Fibroblast of pulmonary artery (primary cell): Measurements from ENCODE around the gene PPM1F.
A peak's percentile ranks its signal among the peaks of the same experiment; 100 is the strongest.

Experiments
- DNase-seq: peaks from one replicate; pipeline ENCODE4 v3.0.0-alpha.2; 2010; ENCODE audit warnings: low read depth
- H3K4me3 ChIP-seq: replicated peaks from 2 replicates; pipeline ENCODE4 v1.5.1; 2011; ENCODE audit warnings: low read depth, mild to moderate bottlenecking, control low read depth, low read length, moderate library complexity
- TF ChIP-seq, protein P1 (sequence below): IDR thresholded peaks from 2 replicates; pipeline ENCODE4 v1.5.1; 2011; ENCODE audit warnings: mild to moderate bottlenecking, control low read depth, low read length, inconsistent platforms; ENCODE audit errors: missing control alignments

PPM1F gene

GRCh38 chr22:21984793-21985192 lies 32.1 kb upstream of the PPM1F start:
- DNase-seq: peak; percentile 35
- TF ChIP-seq, protein P1, sequence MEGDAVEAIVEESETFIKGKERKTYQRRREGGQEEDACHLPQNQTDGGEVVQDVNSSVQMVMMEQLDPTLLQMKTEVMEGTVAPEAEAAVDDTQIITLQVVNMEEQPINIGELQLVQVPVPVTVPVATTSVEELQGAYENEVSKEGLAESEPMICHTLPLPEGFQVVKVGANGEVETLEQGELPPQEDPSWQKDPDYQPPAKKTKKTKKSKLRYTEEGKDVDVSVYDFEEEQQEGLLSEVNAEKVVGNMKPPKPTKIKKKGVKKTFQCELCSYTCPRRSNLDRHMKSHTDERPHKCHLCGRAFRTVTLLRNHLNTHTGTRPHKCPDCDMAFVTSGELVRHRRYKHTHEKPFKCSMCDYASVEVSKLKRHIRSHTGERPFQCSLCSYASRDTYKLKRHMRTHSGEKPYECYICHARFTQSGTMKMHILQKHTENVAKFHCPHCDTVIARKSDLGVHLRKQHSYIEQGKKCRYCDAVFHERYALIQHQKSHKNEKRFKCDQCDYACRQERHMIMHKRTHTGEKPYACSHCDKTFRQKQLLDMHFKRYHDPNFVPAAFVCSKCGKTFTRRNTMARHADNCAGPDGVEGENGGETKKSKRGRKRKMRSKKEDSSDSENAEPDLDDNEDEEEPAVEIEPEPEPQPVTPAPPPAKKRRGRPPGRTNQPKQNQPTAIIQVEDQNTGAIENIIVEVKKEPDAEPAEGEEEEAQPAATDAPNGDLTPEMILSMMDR: peak; percentile 48

DNA sequence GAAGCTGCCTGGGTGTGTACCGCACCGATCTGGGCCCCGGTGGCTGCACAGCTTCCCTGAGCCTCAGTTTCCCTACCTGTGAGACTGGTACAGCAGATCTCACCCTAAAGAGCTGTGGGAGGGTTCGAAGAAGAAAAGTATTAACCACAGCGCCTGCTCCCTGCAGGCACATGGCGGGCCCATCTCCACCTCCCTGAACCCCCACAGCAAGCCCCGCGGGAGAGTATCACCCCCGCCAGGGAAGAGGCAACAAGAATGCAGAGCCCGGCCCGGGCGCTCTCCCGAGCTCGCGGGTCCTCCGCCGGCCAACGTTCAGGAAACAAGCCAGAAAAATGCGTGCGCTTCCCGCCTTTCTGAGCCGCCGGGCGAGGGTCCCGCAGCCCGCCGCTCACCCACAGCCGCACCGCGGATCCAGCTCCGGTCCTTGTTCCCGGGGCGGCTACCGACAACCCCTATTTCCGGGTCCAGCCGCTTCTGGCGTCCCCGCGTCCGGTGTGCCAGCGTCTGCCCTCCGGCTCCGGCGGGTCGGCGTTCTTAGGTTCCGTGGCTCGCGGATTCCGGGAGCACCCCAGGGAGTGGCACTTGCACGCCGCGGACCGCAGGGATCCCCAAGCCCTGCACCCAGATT lies 29.8 kb upstream of the PPM1F start, which contains the start of gene TOP3B:
Gene TOP3B, minus strand, starts transcription at position 450 of the 628 bp plus-strand sequence. CDS start 7,078 bp downstream, outside the sequence.
- peak; percentile 78 for DNase-seq
- peak within 1 kb of the TSS; percentile 99 for H3K4me3 ChIP-seq
- TF ChIP-seq, protein P1: no peak

More at GRCh38 chr22:21984793-21985192, 32.1 kb upstream of the PPM1F start:
- no peak overlapping the region for H3K4me3 ChIP-seq

DNA sequence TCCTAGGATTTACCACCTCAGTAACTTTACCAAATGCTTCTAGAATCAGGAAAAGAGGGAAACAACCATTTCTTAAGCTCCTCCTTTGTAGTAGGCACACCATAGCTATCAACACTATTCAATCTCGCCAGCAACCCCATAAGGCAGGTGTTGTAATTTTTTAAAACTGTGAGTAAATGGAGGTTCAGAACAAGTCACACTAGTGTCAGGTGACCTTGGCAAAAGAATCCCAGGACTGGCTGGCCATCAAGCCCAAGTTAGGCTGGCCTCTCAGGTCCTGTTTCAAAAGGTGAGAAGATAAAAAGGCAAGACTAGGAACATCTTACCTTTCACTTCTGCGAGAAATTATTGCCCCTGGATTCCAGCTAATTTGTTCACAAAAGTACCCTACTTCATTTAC lies 29.2 kb upstream of the PPM1F start:
- H3K4me3 ChIP-seq: peak overlapping the region; percentile 99
- DNase-seq: no peak

DNA sequence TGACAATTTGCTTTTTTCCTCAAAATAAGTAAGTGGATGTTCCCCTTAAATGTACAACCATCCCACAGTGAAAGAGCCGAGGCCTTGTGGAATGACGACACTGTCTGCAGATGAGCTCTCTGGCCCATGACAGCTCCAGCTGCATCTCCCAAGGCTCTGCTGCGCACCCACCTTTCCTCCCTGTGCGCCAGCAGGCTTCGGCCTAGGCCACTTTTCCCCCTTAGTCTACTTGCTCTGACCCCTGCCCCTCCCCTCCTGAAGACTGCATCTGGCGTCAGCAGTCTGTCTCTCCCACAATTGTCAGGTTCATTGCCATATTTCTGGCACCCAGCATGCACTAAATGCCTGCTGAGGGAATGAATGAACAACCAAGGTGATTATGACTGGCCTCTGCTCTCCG lies 27.9 kb upstream of the PPM1F start:
- H3K4me3 ChIP-seq: no peak overlapping the region
- TF ChIP-seq, protein P1: no peak
- DNase-seq: no peak

More for the DNA sequence above, 29.2 kb upstream of the PPM1F start:
- TF ChIP-seq, protein P1: no peak

- TF ChIP-seq, protein P1: no peak
- no peak for DNase-seq
- no peak overlapping the region for H3K4me3 ChIP-seq
Observed at GRCh38 chr22:21978564-21979386, 26.1 kb upstream of the PPM1F start.

GRCh38 chr22:21977814-21978213 lies 25.2 kb upstream of the PPM1F start:
- no peak overlapping the region for H3K4me3 ChIP-seq
- DNase-seq: no peak
- TF ChIP-seq, protein P1: no peak
